Hindlimb muscle (tissue), 1 donor: ENCODE data around the gene SRBD1. TPM values are rescaled to one million over a fixed set of nuclear protein-coding genes. Genes with fewer than 3 reads are reported as not detected.

Source experiments
- DNase-seq: peaks from one replicate; pipeline ENCODE4 v3.0.0-alpha.2; 2013
- polyA plus RNA-seq: library from polyadenylated mRNA; unstranded; fragments of 120-200 nt; gene quantifications from one replicate; pipeline ENCODE4 v1.2.1, GENCODE V29; 2013; ENCODE audit not compliant: insufficient read length

The SRBD1 gene
- polyA plus RNA-seq, 1 donor: 10.6 TPM

GRCh38 chr2:45636008-45636407, 24.9 kb upstream of the SRBD1 start:
- DNase-seq: no peak

GRCh38 chr2:45634223-45634622, 23.2 kb upstream of the SRBD1 start:
- DNase-seq: no peak

GRCh38 chr2:45631955-45632354, 20.9 kb upstream of the SRBD1 start:
- no peak for DNase-seq

GRCh38 chr2:45631319-45631718, 20.3 kb upstream of the SRBD1 start:
- no peak for DNase-seq

GRCh38 chr2:45629971-45630370, 18.9 kb upstream of the SRBD1 start:
- DNase-seq: no peak

- DNase-seq: no peak
These were observed 16.8 kb upstream of the SRBD1 start for GRCh38 chr2:45627911-45628310.

GRCh38 chr2:45626387-45627221, 15.5 kb upstream of the SRBD1 start:
- DNase-seq: no peak

GRCh38 chr2:45625824-45626223, 14.8 kb upstream of the SRBD1 start:
- no peak for DNase-seq

- DNase-seq: no peak
These were observed 12.0 kb upstream of the SRBD1 start for GRCh38 chr2:45623098-45623497.

GRCh38 chr2:45622336-45623075, 11.4 kb upstream of the SRBD1 start:
- DNase-seq: no peak

GRCh38 chr2:45617496-45617895, 6.4 kb upstream of the SRBD1 start:
- DNase-seq: no peak

GRCh38 chr2:45616658-45617411, 5.8 kb upstream of the SRBD1 start:
- no peak for DNase-seq

- no peak for DNase-seq
These were observed 3.9 kb upstream of the SRBD1 start for GRCh38 chr2:45614871-45615415.

GRCh38 chr2:45614330-45614729, 3.3 kb upstream of the SRBD1 start:
- DNase-seq: no peak

GRCh38 chr2:45612731-45613130, 1.7 kb upstream of the SRBD1 start:
- DNase-seq: no peak

GRCh38 chr2:45612285-45612684, 1.2 kb upstream of the SRBD1 start:
- DNase-seq: no peak

GRCh38 chr2:45610281-45611019, 617 bp downstream of the SRBD1 start:
- DNase-seq: peak; percentile 73

- no peak for DNase-seq
These were observed 3.4 kb downstream of the SRBD1 start for GRCh38 chr2:45607701-45608100.

- no peak for DNase-seq
These were observed 4.3 kb downstream of the SRBD1 start for GRCh38 chr2:45606796-45607195.

GRCh38 chr2:45605116-45605515, 6.0 kb downstream of the SRBD1 start:
- DNase-seq: no peak

GRCh38 chr2:45602624-45603023, 8.4 kb downstream of the SRBD1 start:
- no peak for DNase-seq

GRCh38 chr2:45598545-45598944, 12.5 kb downstream of the SRBD1 start:
- DNase-seq: no peak
